Measurements from ENCODE around the gene HRG. TPM values are rescaled to one million over a fixed set of nuclear protein-coding genes. Genes with fewer than 3 reads are reported as not detected.

HRG gene
- total and polyA plus RNA-seq, 2 donors (not counting 1 experiment from before 2014, with no cell fraction given) = not detected

DNA sequence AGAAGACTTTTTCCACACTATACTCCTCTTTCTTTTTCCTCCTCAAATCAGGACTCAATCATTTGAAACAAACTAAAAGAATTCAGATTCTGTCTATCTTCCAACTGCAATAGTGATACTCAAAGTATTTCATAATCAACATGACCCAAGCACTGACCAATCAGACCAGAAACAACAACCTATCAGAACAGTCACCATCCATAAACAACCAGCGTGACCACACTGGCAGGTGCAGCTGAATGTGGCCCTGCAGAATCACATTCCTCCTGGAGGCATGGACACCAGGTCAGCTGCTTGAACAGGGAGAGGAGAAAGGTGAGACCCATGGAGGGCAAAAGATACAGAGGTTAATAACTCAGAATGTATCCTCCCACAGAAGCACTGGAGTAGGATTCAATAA is 13.3 kb downstream of the HRG start:
- DNase-seq = no peak
- Histone ChIP-seq H2AFZ (ENCODE audit: insufficient read depth, low read depth, low read length, poor library complexity, severe bottlenecking) (no peak overlapping the region), H3K9me3 (ENCODE audit: control extremely low read depth in 1 of 3, control insufficient read depth in 2 of 3, insufficient read depth in 1 of 3, low read length in 2 of 3) (peaks cover 0 to 6% (median 0%) of the 10 kb centered on the region in 3 donors), H3K4me2 (replicated peaks; ENCODE audit: low read depth, low read length, poor library complexity, severe bottlenecking) (no peak overlapping the region), H3K27ac (ENCODE audit: low read length in 2 of 2) (no peak overlapping the region), H3K27me3 (replicated peaks in 1 of 4; ENCODE audit: control extremely low read depth in 1 of 4, control insufficient read depth in 3 of 4, insufficient read depth in 4 of 4, low read length in 3 of 4) (peaks cover 0 to 32% (median 4%) of the 10 kb centered on the region in 4 experiments), H3K79me2 (ENCODE audit: control insufficient read depth, insufficient read depth, low read length) (no peaks in the 10 kb centered on the region), H3K4me1 (ENCODE audit: control insufficient read depth in 2 of 2, insufficient read depth in 2 of 2, low read length in 2 of 2) (no peaks in the 10 kb centered on the region), H4K20me1 (ENCODE audit: control insufficient read depth, insufficient read depth, low read length, poor library complexity, severe bottlenecking) (no peaks in the 10 kb centered on the region), H3K36me3 (replicated peaks in 1 of 2; ENCODE audit: control extremely low read depth in 1 of 2, control insufficient read depth in 1 of 2, extremely low read depth in 1 of 2, insufficient read depth in 2 of 2, low read length in 1 of 2) (no peaks in the 10 kb centered on the region), H3K9ac (ENCODE audit: low read length) (no peak overlapping the region), H3K4me3 (ENCODE audit: control extremely low read depth in 1 of 5, extremely low read depth in 1 of 5, insufficient read depth in 1 of 5, low read depth in 2 of 5, low read length in 4 of 5) (no peak overlapping the region)
- ChIA-PET POLR2A (no interaction called here), CTCF (no interaction called here)
- no peak for ATAC-seq (ENCODE audit: low read depth)
- Mint-ChIP-seq H3K9me3 (ENCODE audit: insufficient read depth) (no peaks in the 10 kb centered on the region), H3K27ac (no peak overlapping the region), H3K27me3 (peaks cover 45% of the 10 kb centered on the region), H3K4me1 (no peaks in the 10 kb centered on the region), H3K4me3 (no peak overlapping the region)
- no peak for TF ChIP-seq EZH2 (IDR thresholded peaks at IDR 0.05; ENCODE audit: borderline replicate concordance, insufficient read depth, low read depth, low read length, poor library complexity, severe bottlenecking)
- TF ChIP-seq, protein P1, sequence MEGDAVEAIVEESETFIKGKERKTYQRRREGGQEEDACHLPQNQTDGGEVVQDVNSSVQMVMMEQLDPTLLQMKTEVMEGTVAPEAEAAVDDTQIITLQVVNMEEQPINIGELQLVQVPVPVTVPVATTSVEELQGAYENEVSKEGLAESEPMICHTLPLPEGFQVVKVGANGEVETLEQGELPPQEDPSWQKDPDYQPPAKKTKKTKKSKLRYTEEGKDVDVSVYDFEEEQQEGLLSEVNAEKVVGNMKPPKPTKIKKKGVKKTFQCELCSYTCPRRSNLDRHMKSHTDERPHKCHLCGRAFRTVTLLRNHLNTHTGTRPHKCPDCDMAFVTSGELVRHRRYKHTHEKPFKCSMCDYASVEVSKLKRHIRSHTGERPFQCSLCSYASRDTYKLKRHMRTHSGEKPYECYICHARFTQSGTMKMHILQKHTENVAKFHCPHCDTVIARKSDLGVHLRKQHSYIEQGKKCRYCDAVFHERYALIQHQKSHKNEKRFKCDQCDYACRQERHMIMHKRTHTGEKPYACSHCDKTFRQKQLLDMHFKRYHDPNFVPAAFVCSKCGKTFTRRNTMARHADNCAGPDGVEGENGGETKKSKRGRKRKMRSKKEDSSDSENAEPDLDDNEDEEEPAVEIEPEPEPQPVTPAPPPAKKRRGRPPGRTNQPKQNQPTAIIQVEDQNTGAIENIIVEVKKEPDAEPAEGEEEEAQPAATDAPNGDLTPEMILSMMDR (IDR thresholded peaks at IDR 0.05) = no peak
- intact Hi-C loops (cut with micrococcal nuclease) = no loop called here
- WGBS (ENCODE audit: insufficient coverage) = no CpG with 5 or more reads among the region's 1 CpG

GRCh38 chr3:186680869-186681268 is 15.1 kb downstream of the HRG start:
- no peaks in the 10 kb centered on the region for H3K4me1 Mint-ChIP-seq
- no peak overlapping the region for H3K27ac Mint-ChIP-seq
- Histone ChIP-seq H3K4me2 (replicated peaks; ENCODE audit: low read depth, low read length, poor library complexity, severe bottlenecking) (no peak overlapping the region), H4K20me1 (ENCODE audit: control insufficient read depth, insufficient read depth, low read length, poor library complexity, severe bottlenecking) (no peaks in the 10 kb centered on the region), H3K4me3 (ENCODE audit: control extremely low read depth in 1 of 5, extremely low read depth in 1 of 5, insufficient read depth in 1 of 5, low read depth in 2 of 5, low read length in 4 of 5) (no peak overlapping the region), H2AFZ (ENCODE audit: insufficient read depth, low read depth, low read length, poor library complexity, severe bottlenecking) (no peak overlapping the region), H3K79me2 (ENCODE audit: control insufficient read depth, insufficient read depth, low read length) (no peaks in the 10 kb centered on the region), H3K9me3 (ENCODE audit: control extremely low read depth in 1 of 3, control insufficient read depth in 2 of 3, insufficient read depth in 1 of 3, low read length in 2 of 3) (peaks cover 2 to 10% (median 5%) of the 10 kb centered on the region in 3 donors), H3K27me3 (replicated peaks in 1 of 4; ENCODE audit: control extremely low read depth in 1 of 4, control insufficient read depth in 3 of 4, insufficient read depth in 4 of 4, low read length in 3 of 4) (peaks cover 0 to 31% (median 7%) of the 10 kb centered on the region in 4 experiments), H3K9ac (ENCODE audit: low read length) (no peak overlapping the region), H3K36me3 (replicated peaks in 1 of 2; ENCODE audit: control extremely low read depth in 1 of 2, control insufficient read depth in 1 of 2, extremely low read depth in 1 of 2, insufficient read depth in 2 of 2, low read length in 1 of 2) (no peaks in the 10 kb centered on the region), H3K4me1 (ENCODE audit: control insufficient read depth in 2 of 2, insufficient read depth in 2 of 2, low read length in 2 of 2) (no peaks in the 10 kb centered on the region), H3K27ac (ENCODE audit: low read length in 2 of 2) (no peak overlapping the region)
- ATAC-seq (ENCODE audit: low read depth) (no peak), DNase-seq (no peak)
- peaks cover 46% of the 10 kb centered on the region for H3K27me3 Mint-ChIP-seq
- intact Hi-C loops (cut with micrococcal nuclease) = no loop called here
- ChIA-PET POLR2A (no interaction called here), CTCF (no interaction called here)
- whole genome bisulfite sequencing (ENCODE audit: insufficient coverage) = 100% methylated on average over 1 of the region's 1 CpG
- H3K9me3 Mint-ChIP-seq (ENCODE audit: insufficient read depth) = peaks cover 5% of the 10 kb centered on the region
- no peak for TF ChIP-seq EZH2 (IDR thresholded peaks at IDR 0.05; ENCODE audit: borderline replicate concordance, insufficient read depth, low read depth, low read length, poor library complexity, severe bottlenecking)
- TF ChIP-seq, protein P1 (IDR thresholded peaks at IDR 0.05) = no peak
- no peak overlapping the region for H3K4me3 Mint-ChIP-seq
